ENCODE results near the gene CD274. TPM values are rescaled to one million over a fixed set of nuclear protein-coding genes. Genes with fewer than 3 reads are reported as not detected.
"Not testable (repeated sequence)": the region's sequence is repeated elsewhere in the genome, so short reads cannot be mapped to it uniquely, and the experiment has no call there.

CD274 gene
- total RNA-seq, 2 donors from 2014 or later, result 1.00 TPM; not detected in 1

GRCh38 chr9:5429873-5430564 lies 20.3 kb upstream of the CD274 start:
- peaks cover 21% of the 10 kb centered on the region for H3K9me3 ChIP-seq (ENCODE audit: control insufficient read depth, low read length)
- H3K27ac Mint-ChIP-seq, result no peak overlapping the region
- 94 to 99% methylated on average over 9 to 10 of the region's 10 CpGs for WGBS, 2 experiments (ENCODE audit: insufficient coverage in 1 of 2, insufficient read length in 1 of 2)
- no peak overlapping the region for H3K9ac ChIP-seq (ENCODE audit: extremely low read depth, low read length, poor library complexity, severe bottlenecking)
- no peak for DNase-seq
- no peak overlapping the region for H3K4me3 Mint-ChIP-seq
- peaks cover 42% of the 10 kb centered on the region for H3K36me3 Mint-ChIP-seq (ENCODE audit: low read depth)
- H3K4me1 Mint-ChIP-seq, result no peaks in the 10 kb centered on the region
- peaks cover 33% of the 10 kb centered on the region for H3K9me3 Mint-ChIP-seq
- H3K27me3 Mint-ChIP-seq (ENCODE audit: insufficient read depth), result no peaks in the 10 kb centered on the region
- no peak overlapping the region for H3K27ac ChIP-seq (ENCODE audit: low read depth, low read length)
- H3K4me1 ChIP-seq (ENCODE audit: control insufficient read depth, insufficient read depth, low read length), result no peaks in the 10 kb centered on the region
- peaks cover 17% of the 10 kb centered on the region for H3K36me3 ChIP-seq (ENCODE audit: control insufficient read depth, insufficient read depth, low read length)
- no peak for TF ChIP-seq CTCF (conservative IDR thresholded peaks at IDR 0.05)
- H3K27me3 ChIP-seq (ENCODE audit: control insufficient read depth, insufficient read depth, low read length, poor library complexity, severe bottlenecking), result no peaks in the 10 kb centered on the region
- no peak overlapping the region for H3K4me3 ChIP-seq (ENCODE audit: low read length)

- Mint-ChIP-seq H3K4me1 (no peaks in the 10 kb centered on the region), H3K9me3 (peaks cover 41% of the 10 kb centered on the region), H3K4me3 (no peak overlapping the region), H3K27ac (no peak overlapping the region), H3K36me3 (ENCODE audit: low read depth) (peaks cover 51% of the 10 kb centered on the region), H3K27me3 (ENCODE audit: insufficient read depth) (no peaks in the 10 kb centered on the region)
- WGBS, 2 experiments (ENCODE audit: insufficient coverage in 1 of 2, insufficient read length in 1 of 2), result 62 to 86% methylated on average over 2 to 3 of the region's 3 CpGs
- DNase-seq, result no peak
- Histone ChIP-seq H3K36me3 (ENCODE audit: control insufficient read depth, insufficient read depth, low read length) (peaks cover 24% of the 10 kb centered on the region), H3K4me3 (ENCODE audit: low read length) (no peak overlapping the region), H3K9me3 (ENCODE audit: control insufficient read depth, low read length) (peaks cover 30% of the 10 kb centered on the region), H3K27me3 (ENCODE audit: control insufficient read depth, insufficient read depth, low read length, poor library complexity, severe bottlenecking) (no peaks in the 10 kb centered on the region), H3K27ac (ENCODE audit: low read depth, low read length) (no peak overlapping the region), H3K4me1 (ENCODE audit: control insufficient read depth, insufficient read depth, low read length) (no peaks in the 10 kb centered on the region), H3K9ac (ENCODE audit: extremely low read depth, low read length, poor library complexity, severe bottlenecking) (no peak overlapping the region)
- TF ChIP-seq CTCF (conservative IDR thresholded peaks at IDR 0.05), result peak; percentile 52
Observed at GRCh38 chr9:5430912-5431311, 19.4 kb upstream of the CD274 start.

DNA sequence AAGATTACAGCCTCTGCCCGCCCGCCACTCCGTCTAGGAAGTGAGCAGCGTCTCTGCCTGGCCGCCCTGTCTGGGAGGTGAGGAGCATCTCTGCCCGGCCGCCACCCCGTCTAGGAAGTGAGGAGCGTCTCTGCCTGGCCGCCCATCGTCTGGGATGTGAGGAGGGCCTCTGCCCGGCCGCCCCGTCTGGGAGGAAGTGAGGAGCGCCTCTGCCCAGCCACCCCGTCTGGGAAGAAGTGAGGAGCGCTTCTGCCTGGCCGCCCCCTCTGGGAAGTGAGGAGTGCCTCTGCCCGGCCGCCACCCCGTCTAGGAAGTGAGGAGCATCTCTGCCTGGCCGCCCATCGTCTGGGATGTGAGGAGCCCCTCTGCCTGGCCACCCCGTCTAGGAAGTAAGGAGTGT lies 17.5 kb upstream of the CD274 start:
- not testable (repeated sequence) for H3K4me1 Mint-ChIP-seq; H3K27me3 ChIP-seq (ENCODE audit: control insufficient read depth, insufficient read depth, low read length, poor library complexity, severe bottlenecking); H3K27me3 Mint-ChIP-seq (ENCODE audit: insufficient read depth); H3K4me1 ChIP-seq (ENCODE audit: control insufficient read depth, insufficient read depth, low read length); H3K9ac ChIP-seq (ENCODE audit: extremely low read depth, low read length, poor library complexity, severe bottlenecking); H3K4me3 ChIP-seq (ENCODE audit: low read length); H3K27ac ChIP-seq (ENCODE audit: low read depth, low read length); H3K27ac Mint-ChIP-seq; DNase-seq; H3K4me3 Mint-ChIP-seq
- H3K9me3 ChIP-seq (ENCODE audit: control insufficient read depth, low read length), result peaks cover 38% of the 10 kb centered on the region
- WGBS, 2 experiments (ENCODE audit: insufficient coverage in 1 of 2, insufficient read length in 1 of 2), result 93% methylated on average over 15 to 24 of the region's 24 CpGs
- Mint-ChIP-seq H3K36me3 (ENCODE audit: low read depth) (peaks cover 59% of the 10 kb centered on the region), H3K9me3 (peaks cover 52% of the 10 kb centered on the region)
- peaks cover 31% of the 10 kb centered on the region for H3K36me3 ChIP-seq (ENCODE audit: control insufficient read depth, insufficient read depth, low read length)

GRCh38 chr9:5433328-5433727 lies 17.0 kb upstream of the CD274 start:
- not testable (repeated sequence) for H3K4me3 Mint-ChIP-seq; H3K27ac Mint-ChIP-seq; H3K4me1 ChIP-seq (ENCODE audit: control insufficient read depth, insufficient read depth, low read length); H3K4me3 ChIP-seq (ENCODE audit: low read length); DNase-seq; H3K27me3 Mint-ChIP-seq (ENCODE audit: insufficient read depth); H3K9ac ChIP-seq (ENCODE audit: extremely low read depth, low read length, poor library complexity, severe bottlenecking); H3K27me3 ChIP-seq (ENCODE audit: control insufficient read depth, insufficient read depth, low read length, poor library complexity, severe bottlenecking); H3K27ac ChIP-seq (ENCODE audit: low read depth, low read length)
- Histone ChIP-seq H3K9me3 (ENCODE audit: control insufficient read depth, low read length) (peaks cover 38% of the 10 kb centered on the region), H3K36me3 (ENCODE audit: control insufficient read depth, insufficient read depth, low read length) (peaks cover 31% of the 10 kb centered on the region)
- Mint-ChIP-seq H3K9me3 (peaks cover 52% of the 10 kb centered on the region), H3K36me3 (ENCODE audit: low read depth) (peaks cover 59% of the 10 kb centered on the region), H3K4me1 (peaks cover 14% of the 10 kb centered on the region)
- 87 to 88% methylated on average over 19 to 26 of the region's 26 CpGs for WGBS, 2 experiments (ENCODE audit: insufficient coverage in 1 of 2, insufficient read length in 1 of 2)

GRCh38 chr9:5433841-5434810 lies 16.2 kb upstream of the CD274 start:
- Histone ChIP-seq H3K9me3 (ENCODE audit: control insufficient read depth, low read length) (peaks cover 38% of the 10 kb centered on the region), H3K36me3 (ENCODE audit: control insufficient read depth, insufficient read depth, low read length) (peaks cover 31% of the 10 kb centered on the region)
- H3K4me1 Mint-ChIP-seq, result peaks cover 20% of the 10 kb centered on the region
- not testable (repeated sequence) for DNase-seq; H3K27ac Mint-ChIP-seq; H3K9ac ChIP-seq (ENCODE audit: extremely low read depth, low read length, poor library complexity, severe bottlenecking); H3K27me3 ChIP-seq (ENCODE audit: control insufficient read depth, insufficient read depth, low read length, poor library complexity, severe bottlenecking); H3K27me3 Mint-ChIP-seq (ENCODE audit: insufficient read depth); H3K27ac ChIP-seq (ENCODE audit: low read depth, low read length); H3K4me3 Mint-ChIP-seq; H3K4me3 ChIP-seq (ENCODE audit: low read length); H3K4me1 ChIP-seq (ENCODE audit: control insufficient read depth, insufficient read depth, low read length)
- WGBS, 2 experiments (ENCODE audit: insufficient coverage in 1 of 2, insufficient read length in 1 of 2), result 90 to 95% methylated on average over 28 to 65 of the region's 65 CpGs
- H3K9me3 Mint-ChIP-seq, result peaks cover 52% of the 10 kb centered on the region
- peaks cover 59% of the 10 kb centered on the region for H3K36me3 Mint-ChIP-seq (ENCODE audit: low read depth)

All from endodermal cell (in vitro differentiated cells).